Stimulated activated CD4-positive, alpha-beta T cell treated with anti-CD3 and anti-CD28 coated beads, Interleukin-4, amount 100 ng/mL, for 48 hours (primary cell): ENCODE measurements around the gene CSTPP1.
"Not testable (repeated sequence)": the region's sequence is repeated elsewhere in the genome, so short reads cannot be mapped to it uniquely, and the experiment has no call there.

Source experiments
- DNase-seq, 2 donors: peaks; one replicate each; pipeline ENCODE4 v3.0.0-alpha.2; 2020; ENCODE audit warnings: low read depth in 2 of 2

CSTPP1 gene

DNA sequence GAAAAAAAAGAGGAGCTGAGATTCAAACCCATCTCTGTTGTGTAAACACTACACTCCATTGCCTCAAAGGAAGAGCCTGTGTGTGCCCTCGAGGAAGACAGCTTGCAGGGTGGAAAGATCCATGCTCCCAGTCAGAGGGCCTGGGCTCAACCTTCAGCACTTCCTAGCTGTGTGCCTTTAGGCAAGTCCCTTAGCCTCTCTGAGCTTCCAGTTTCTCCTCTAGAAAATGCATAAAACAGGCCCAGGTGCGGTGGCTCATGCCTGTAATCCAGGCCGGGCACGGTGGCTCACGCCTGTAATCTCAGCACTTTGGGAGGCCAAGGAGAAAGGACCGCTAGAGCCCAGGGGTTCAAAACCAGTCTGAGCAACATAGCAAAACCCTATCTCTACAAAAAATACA lies 244.7 kb downstream of the CSTPP1 start:
- no peak for DNase-seq

GRCh38 chr11:47182380-47182779 lies 245.8 kb downstream of the CSTPP1 start:
- DNase-seq: no peak

- DNase-seq: no peak
Observed at GRCh38 chr11:47183031-47183856, 246.7 kb downstream of the CSTPP1 start.

- no peak for DNase-seq
Observed at GRCh38 chr11:47183969-47184368, 247.4 kb downstream of the CSTPP1 start.

DNA sequence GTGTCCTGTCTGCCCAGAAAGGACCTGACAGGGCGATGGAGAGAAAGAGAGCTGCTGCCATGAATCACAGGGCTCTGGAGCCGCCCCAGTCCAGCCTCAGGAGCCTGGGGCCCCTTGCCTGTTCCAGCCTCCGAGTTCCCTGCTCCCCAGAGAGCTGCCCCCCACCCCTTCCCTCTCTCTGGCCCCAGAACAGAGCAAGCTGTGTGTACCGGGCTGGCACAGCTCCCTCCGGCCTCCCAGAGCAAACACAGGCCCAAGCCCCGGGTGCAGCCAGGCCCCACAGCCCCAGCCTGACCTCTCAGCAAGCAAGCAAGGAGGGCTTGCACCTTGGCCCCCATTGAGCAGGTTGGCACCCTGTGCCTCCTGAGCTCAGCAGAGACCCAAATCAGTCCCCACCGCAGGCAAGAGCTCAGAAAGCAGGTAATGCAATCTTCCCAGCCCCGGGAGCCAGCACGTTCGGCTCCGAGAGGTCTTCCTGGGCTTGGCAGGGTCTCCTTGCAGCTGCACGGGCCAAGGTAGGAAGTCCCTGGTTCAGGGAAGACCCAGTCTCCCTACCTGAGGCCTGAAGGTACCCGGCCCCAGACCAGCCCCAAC lies 248.2 kb downstream of the CSTPP1 start:
- no peak for DNase-seq

GRCh38 chr11:47185305-47186075 lies 248.9 kb downstream of the CSTPP1 start:
- no peak for DNase-seq

DNA sequence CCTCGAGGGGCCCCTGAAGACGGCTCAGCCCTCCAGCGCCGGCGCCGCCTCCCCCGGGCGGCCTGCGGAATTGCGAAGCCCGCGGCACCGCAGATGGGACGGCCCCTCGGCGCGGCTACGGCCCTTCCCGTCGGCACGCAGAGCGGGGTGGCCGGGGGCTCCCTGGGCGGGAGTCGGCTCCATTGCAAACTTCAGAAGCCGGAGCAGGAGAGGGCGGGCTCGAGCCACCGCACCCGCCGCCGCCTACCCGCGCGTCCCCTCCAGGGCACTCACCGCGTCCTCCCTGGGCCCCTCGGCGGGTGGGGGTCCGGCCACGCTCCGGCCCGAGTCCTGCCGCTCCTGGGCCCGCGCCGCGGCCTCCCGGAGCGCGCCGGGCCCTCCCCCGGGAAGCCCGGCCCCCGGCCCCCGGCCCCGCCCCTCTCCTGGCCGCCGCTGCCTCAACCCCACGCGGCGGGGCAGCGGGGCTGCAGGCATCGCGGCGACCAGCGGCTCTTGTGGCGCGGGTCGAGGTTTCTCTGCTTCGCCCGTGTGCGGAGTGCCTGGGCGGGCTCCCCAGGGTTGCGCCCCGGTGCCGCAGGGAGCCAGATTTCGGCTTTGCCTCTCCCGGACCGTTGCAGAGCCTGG lies 249.6 kb downstream of the CSTPP1 start, which contains the start of gene PACSIN3:
PACSIN3 (minus strand) TSS at position 359 of the 624 bp plus-strand sequence. CDS start 3,707 bp downstream, outside the sequence.
- peak; percentile 42 to 49 for DNase-seq

GRCh38 chr11:47186700-47187695 lies 250.4 kb downstream of the CSTPP1 start:
- DNase-seq: peak; percentile 34 to 43

DNA sequence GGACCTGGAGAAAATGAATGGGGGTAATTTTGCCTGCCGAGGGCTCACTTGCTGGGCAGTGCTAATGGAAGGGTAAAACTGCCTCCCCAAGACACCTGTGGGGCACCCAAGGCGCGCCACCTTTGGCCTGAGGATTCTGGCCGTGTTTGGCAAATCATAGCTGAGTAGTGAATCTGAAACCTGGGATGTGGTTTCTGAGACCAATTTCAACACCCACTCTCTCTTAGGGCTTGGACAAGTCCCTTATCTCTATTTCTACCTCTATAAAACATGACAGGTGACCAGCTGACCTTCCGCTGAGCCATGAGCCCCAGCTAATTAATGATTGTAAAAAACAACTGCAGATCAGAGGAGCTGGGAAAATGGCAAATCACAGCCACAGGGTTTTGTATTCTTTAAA lies 251.2 kb downstream of the CSTPP1 start:
- DNase-seq: no peak

DNA sequence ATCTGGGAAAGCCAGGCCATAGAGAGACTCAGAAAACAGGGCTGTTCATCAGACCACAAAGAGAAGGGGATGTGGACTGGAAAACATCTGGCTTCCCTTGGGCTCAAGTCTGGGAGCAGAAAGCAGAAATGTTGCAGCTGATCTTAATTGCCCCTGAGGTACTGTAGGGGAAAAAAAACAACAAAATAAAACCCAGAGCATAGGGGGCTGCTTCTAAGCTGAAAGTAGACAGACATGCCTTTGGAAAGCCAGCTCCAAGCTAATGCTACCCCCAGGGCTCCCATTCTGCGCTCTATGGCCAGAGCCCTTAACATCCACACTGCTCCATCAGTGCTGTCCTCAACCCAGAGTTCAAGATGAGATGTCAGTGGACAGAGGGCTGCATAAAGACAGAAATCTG lies 251.7 kb downstream of the CSTPP1 start:
- DNase-seq: no peak

- DNase-seq: no peak
Observed at GRCh38 chr11:47189100-47189834, 252.7 kb downstream of the CSTPP1 start.

- not testable (repeated sequence) for DNase-seq
Observed at GRCh38 chr11:47191137-47191536, 254.6 kb downstream of the CSTPP1 start.

DNA sequence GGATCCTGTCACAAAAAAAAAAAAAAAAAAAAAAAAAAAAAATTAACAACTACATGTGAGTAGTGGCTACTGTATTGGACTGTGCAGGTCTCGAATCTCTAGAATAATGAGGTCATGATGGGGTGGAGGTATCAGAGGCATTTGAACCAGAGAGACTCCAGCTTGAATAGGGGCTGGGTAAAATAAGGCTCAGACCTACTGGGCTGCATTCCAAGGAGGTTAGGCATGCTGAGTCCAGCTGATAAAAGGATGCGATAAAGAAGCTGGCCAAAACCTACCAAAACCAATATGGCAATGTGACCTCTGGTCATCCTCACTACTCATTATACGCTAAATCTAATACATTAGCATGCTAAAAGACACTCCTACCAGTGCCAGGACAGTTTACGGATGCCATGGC lies 255.6 kb downstream of the CSTPP1 start:
- DNase-seq: no peak

DNA sequence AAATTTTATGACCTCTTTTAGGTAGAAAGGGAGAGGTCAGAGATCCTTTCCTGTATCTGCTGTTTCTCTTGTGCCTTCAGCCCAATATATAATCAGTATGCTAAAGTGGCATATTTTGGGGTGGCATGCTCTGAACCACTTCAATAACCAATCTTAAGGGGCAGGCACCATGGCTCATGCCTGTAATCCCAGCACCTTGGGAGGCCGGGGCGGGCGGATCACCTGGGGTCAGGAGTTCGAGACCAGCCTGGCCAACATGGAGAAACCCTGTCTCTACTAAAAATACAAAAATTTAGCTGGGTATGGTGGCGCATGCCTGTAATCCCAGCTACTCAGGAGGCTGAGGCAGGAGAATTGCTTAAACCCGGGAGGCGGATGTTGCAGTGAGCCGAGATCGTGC lies 261.6 kb downstream of the CSTPP1 start:
- DNase-seq: not testable (repeated sequence)

DNA sequence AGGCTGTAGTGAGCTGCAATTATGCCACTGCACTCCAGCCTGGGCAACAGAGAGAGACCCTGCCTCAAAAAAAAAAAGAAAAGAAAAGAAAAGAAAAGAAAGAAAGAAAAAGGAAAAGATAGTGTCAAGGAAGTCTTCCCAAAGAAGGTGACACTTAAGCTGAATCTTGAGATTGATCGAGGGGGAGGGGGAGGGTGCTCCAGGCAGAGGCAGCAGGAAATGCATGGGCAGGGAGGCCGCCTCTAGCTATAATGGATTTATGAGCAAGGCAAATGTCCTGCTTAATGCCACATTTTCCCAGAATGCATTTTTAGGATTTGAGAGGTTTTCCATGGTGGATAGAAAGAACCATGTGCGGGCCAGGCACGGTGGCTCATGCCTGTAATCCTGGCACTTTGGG lies 264.5 kb downstream of the CSTPP1 start:
- DNase-seq: no peak

- DNase-seq: no peak
Observed at GRCh38 chr11:47202576-47202975, 266.0 kb downstream of the CSTPP1 start.

GRCh38 chr11:47204637-47204989 lies 268.1 kb downstream of the CSTPP1 start:
- DNase-seq: no peak

DNA sequence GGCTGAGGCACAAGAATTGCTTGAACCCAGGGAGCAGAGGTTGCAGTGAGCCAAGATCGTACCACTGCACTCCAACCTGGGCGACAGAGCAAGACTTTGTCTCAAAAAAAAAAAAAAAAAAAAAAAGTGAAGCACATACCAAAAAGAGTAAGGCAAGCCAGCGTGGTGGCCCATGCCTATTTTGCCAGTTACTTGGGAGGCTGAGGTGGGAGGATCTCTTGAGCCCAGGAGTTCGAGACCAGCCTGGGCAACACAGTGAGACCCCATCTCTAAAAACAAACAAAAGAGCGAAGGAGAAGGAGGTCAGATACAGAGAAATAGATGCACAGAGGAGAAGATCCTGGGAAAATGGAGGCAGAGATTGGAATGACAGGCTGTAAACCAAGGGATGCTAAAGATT lies 270.0 kb downstream of the CSTPP1 start:
- not testable (repeated sequence) for DNase-seq

GRCh38 chr11:47207459-47207858 lies 270.9 kb downstream of the CSTPP1 start:
- DNase-seq: no peak

GRCh38 chr11:47208008-47208552 lies 271.5 kb downstream of the CSTPP1 start:
- not testable (repeated sequence) for DNase-seq
